ENCODE data around the gene SLC6A3.
"Not testable (repeated sequence)": the region's sequence is repeated elsewhere in the genome, so short reads cannot be mapped to it uniquely, and the experiment has no call there.

SLC6A3 gene

DNA sequence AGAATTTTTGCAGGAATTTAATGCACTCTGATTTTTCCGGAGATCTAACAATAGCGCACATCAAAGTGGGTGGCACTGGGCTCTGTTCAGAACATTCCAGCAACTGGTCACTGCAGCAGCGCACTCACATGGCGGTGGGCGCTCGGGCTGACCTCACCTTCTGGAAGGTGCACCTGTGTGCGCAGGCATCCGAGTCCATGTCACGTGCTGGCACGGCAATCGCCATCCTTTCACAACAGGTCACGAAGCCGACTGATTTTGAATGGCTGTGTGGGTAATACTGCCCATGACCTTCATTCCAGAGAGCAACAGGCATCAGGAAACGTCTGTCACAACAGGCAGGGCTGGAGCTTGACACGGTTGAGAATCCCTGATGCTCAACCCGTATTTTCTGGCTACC is 81.7 kb downstream of the SLC6A3 start:
- no peak overlapping the region for H3K4me3 ChIP-seq (ENCODE audit: low read length, poor library complexity, severe bottlenecking)
- H3K36me3 ChIP-seq (ENCODE audit: insufficient read depth, low read length): no peaks in the 10 kb centered on the region
- no peaks in the 10 kb centered on the region for H3K79me2 ChIP-seq (ENCODE audit: insufficient read depth, low read length)
- TF ChIP-seq EZH2phosphoT487 (IDR thresholded peaks at IDR 0.05; ENCODE audit: borderline replicate concordance): no peak
- TF ChIP-seq, protein P1, sequence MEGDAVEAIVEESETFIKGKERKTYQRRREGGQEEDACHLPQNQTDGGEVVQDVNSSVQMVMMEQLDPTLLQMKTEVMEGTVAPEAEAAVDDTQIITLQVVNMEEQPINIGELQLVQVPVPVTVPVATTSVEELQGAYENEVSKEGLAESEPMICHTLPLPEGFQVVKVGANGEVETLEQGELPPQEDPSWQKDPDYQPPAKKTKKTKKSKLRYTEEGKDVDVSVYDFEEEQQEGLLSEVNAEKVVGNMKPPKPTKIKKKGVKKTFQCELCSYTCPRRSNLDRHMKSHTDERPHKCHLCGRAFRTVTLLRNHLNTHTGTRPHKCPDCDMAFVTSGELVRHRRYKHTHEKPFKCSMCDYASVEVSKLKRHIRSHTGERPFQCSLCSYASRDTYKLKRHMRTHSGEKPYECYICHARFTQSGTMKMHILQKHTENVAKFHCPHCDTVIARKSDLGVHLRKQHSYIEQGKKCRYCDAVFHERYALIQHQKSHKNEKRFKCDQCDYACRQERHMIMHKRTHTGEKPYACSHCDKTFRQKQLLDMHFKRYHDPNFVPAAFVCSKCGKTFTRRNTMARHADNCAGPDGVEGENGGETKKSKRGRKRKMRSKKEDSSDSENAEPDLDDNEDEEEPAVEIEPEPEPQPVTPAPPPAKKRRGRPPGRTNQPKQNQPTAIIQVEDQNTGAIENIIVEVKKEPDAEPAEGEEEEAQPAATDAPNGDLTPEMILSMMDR (conservative IDR thresholded peaks at IDR 0.05; ENCODE audit: low read length): no peak
- no peaks in the 10 kb centered on the region for H3K9me2 ChIP-seq (replicated peaks; ENCODE audit: low read depth, low read length)
- H3K9me3 ChIP-seq (ENCODE audit: insufficient read depth, low read depth, low read length): no peaks in the 10 kb centered on the region
- no peaks in the 10 kb centered on the region for H3K27me3 ChIP-seq (ENCODE audit: insufficient read depth, low read length, poor library complexity, severe bottlenecking)
- no peak overlapping the region for H2AFZ ChIP-seq (ENCODE audit: low read length)
- H3K4me1 ChIP-seq (ENCODE audit: insufficient read depth, low read length, poor library complexity, severe bottlenecking): peaks cover 7% of the 10 kb centered on the region
- no peaks in the 10 kb centered on the region for H4K20me1 ChIP-seq (ENCODE audit: insufficient read depth, low read length, poor library complexity, severe bottlenecking)
- no peak overlapping the region for H3K4me2 ChIP-seq (ENCODE audit: low read depth, low read length, poor library complexity, severe bottlenecking)
- no peaks in the 10 kb centered on the region for H3F3A ChIP-seq (ENCODE audit: low read depth)
- no peak overlapping the region for H3K9ac ChIP-seq (ENCODE audit: low read depth, low read length, poor library complexity, severe bottlenecking)

DNA sequence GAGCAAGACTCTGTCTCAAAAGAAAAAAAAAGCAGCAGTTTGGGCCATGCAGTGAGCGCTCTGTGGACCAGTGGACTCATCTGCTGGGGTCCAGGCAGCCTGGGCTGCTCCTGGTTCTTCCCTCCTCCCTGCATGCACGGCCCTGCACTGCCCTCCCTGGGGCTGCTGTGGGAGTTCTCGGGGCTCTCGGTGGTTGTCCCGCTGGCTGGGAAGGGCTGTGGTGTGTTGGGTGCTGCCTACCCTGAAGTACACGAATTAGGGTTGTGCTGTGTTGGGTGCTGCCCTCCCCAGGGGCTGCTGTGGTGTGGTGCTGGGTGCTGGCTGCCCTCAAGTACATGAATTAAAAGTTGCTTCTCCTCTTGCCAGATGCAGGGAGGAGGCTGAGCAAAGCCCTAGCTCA is 82.1 kb downstream of the SLC6A3 start:
- no peak for TF ChIP-seq EZH2phosphoT487 (IDR thresholded peaks at IDR 0.05; ENCODE audit: borderline replicate concordance)
- H2AFZ ChIP-seq (ENCODE audit: low read length): no peak overlapping the region
- no peaks in the 10 kb centered on the region for H4K20me1 ChIP-seq (ENCODE audit: insufficient read depth, low read length, poor library complexity, severe bottlenecking)
- no peaks in the 10 kb centered on the region for H3K36me3 ChIP-seq (ENCODE audit: insufficient read depth, low read length)
- H3K4me2 ChIP-seq (ENCODE audit: low read depth, low read length, poor library complexity, severe bottlenecking): no peak overlapping the region
- peaks cover 7% of the 10 kb centered on the region for H3K4me1 ChIP-seq (ENCODE audit: insufficient read depth, low read length, poor library complexity, severe bottlenecking)
- no peak overlapping the region for H3K4me3 ChIP-seq (ENCODE audit: low read length, poor library complexity, severe bottlenecking)
- no peak overlapping the region for H3K9ac ChIP-seq (ENCODE audit: low read depth, low read length, poor library complexity, severe bottlenecking)
- H3K79me2 ChIP-seq (ENCODE audit: insufficient read depth, low read length): no peaks in the 10 kb centered on the region
- H3K9me3 ChIP-seq (ENCODE audit: insufficient read depth, low read depth, low read length): no peaks in the 10 kb centered on the region
- no peaks in the 10 kb centered on the region for H3K27me3 ChIP-seq (ENCODE audit: insufficient read depth, low read length, poor library complexity, severe bottlenecking)
- no peaks in the 10 kb centered on the region for H3F3A ChIP-seq (ENCODE audit: low read depth)
- no peaks in the 10 kb centered on the region for H3K9me2 ChIP-seq (replicated peaks; ENCODE audit: low read depth, low read length)

DNA sequence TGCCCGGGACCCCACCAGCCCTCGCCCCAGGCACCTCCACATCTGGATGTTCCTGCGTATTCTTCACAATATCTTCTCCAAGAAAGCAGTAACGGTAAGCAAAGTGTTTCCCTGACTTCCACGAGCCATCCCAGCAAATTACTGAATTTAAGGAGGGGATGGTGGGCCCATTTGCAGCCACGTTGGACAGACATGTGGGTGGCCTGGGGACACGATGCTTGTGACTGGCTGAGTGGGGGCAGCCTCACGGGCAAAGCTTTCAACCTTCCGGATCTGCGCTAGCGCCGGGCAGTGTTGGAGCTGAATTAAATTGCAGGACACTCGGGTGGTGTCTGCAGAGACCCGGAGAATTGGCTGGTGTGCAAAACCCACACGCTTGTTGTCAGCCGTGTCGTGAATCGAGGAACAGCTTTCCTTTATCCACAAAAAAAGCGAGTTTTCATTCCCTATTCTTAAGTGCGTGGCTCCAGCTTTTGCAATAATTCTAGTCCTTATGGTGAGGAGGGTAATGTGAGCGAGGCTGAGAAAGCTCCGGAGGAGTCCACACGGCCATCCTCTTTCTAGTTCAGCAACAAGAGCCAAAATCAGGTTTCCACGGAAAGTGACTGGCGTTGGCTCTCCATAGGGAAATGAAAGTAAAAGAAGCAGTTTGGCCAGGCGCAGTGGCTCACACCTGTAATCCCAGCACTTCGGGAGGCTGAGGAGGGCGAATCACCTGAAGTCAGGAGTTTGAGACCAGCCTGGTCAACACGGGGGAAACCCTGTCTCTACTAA is 82.8 kb downstream of the SLC6A3 start:
- TF ChIP-seq, protein P1 (conservative IDR thresholded peaks at IDR 0.05; ENCODE audit: low read length): no peak
- no peak for TF ChIP-seq EZH2phosphoT487 (IDR thresholded peaks at IDR 0.05; ENCODE audit: borderline replicate concordance)
- H2AFZ ChIP-seq (ENCODE audit: low read length): no peak overlapping the region
- no peak overlapping the region for H3K4me2 ChIP-seq (ENCODE audit: low read depth, low read length, poor library complexity, severe bottlenecking)
- H3K36me3 ChIP-seq (ENCODE audit: insufficient read depth, low read length): no peaks in the 10 kb centered on the region
- no peak overlapping the region for H3K4me3 ChIP-seq (ENCODE audit: low read length, poor library complexity, severe bottlenecking)
- H3K9me2 ChIP-seq (replicated peaks; ENCODE audit: low read depth, low read length): no peaks in the 10 kb centered on the region
- no peaks in the 10 kb centered on the region for H3F3A ChIP-seq (ENCODE audit: low read depth)
- H3K9ac ChIP-seq (ENCODE audit: low read depth, low read length, poor library complexity, severe bottlenecking): no peak overlapping the region
- no peaks in the 10 kb centered on the region for H4K20me1 ChIP-seq (ENCODE audit: insufficient read depth, low read length, poor library complexity, severe bottlenecking)
- no peaks in the 10 kb centered on the region for H3K27me3 ChIP-seq (ENCODE audit: insufficient read depth, low read length, poor library complexity, severe bottlenecking)
- H3K4me1 ChIP-seq (ENCODE audit: insufficient read depth, low read length, poor library complexity, severe bottlenecking): peaks cover 7% of the 10 kb centered on the region
- H3K9me3 ChIP-seq (ENCODE audit: insufficient read depth, low read depth, low read length): no peaks in the 10 kb centered on the region
- H3K79me2 ChIP-seq (ENCODE audit: insufficient read depth, low read length): no peaks in the 10 kb centered on the region

DNA sequence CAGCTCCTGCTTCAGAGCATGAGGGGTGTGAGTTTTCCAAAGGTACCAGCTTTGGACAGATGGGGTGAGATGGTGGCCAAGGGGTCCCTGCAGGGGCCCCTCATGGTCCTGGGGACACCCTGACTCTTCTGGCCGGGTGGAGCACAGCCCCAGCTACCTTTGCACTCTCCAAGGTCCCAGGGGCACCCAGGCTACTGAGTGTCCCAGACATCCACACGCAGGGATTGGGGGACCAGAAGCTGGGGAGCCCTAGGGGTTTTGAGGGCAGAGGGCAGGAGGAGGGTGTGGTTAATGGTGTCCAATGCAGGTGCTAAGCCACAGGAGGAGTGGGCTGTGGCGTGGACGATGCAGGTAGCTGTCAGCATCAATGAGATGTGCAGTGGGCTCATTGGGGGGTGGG is 84.4 kb downstream of the SLC6A3 start:
- Histone ChIP-seq H3K9ac (ENCODE audit: low read depth, low read length, poor library complexity, severe bottlenecking) (no peak overlapping the region), H3K9me2 (replicated peaks; ENCODE audit: low read depth, low read length) (no peaks in the 10 kb centered on the region), H3K36me3 (ENCODE audit: insufficient read depth, low read length) (no peaks in the 10 kb centered on the region), H4K20me1 (ENCODE audit: insufficient read depth, low read length, poor library complexity, severe bottlenecking) (no peaks in the 10 kb centered on the region), H2AFZ (ENCODE audit: low read length) (no peak overlapping the region), H3K9me3 (ENCODE audit: insufficient read depth, low read depth, low read length) (no peaks in the 10 kb centered on the region), H3K4me3 (ENCODE audit: low read length, poor library complexity, severe bottlenecking) (no peak overlapping the region), H3K4me1 (ENCODE audit: insufficient read depth, low read length, poor library complexity, severe bottlenecking) (peaks cover 7% of the 10 kb centered on the region), H3K4me2 (ENCODE audit: low read depth, low read length, poor library complexity, severe bottlenecking) (no peak overlapping the region), H3K79me2 (ENCODE audit: insufficient read depth, low read length) (no peaks in the 10 kb centered on the region), H3F3A (ENCODE audit: low read depth) (no peaks in the 10 kb centered on the region), H3K27me3 (ENCODE audit: insufficient read depth, low read length, poor library complexity, severe bottlenecking) (no peaks in the 10 kb centered on the region)
- TF ChIP-seq, protein P1 (conservative IDR thresholded peaks at IDR 0.05; ENCODE audit: low read length): no peak
- TF ChIP-seq EZH2phosphoT487 (IDR thresholded peaks at IDR 0.05; ENCODE audit: borderline replicate concordance): no peak

DNA sequence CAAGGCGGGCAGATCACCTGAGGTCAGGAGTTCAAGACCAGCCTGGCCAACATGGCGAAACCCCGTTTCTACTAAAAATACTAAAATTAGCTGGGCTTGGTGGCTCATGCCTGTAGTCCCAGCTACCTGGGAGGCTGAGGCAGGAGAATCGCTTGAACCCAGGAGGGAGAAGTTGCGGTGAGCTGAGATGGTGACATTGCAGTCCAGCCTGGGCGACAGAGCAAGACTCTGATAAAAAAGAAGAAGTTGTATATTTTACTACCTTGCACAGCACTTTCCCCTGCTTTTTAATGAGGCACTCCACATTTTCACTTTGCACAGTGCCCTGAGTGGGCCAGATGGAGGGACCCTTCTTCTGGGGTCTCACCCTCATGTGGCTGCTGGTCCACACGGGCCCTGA is 84.9 kb downstream of the SLC6A3 start:
- H2AFZ ChIP-seq (ENCODE audit: low read length); H3K9me3 ChIP-seq (ENCODE audit: insufficient read depth, low read depth, low read length); H3K4me1 ChIP-seq (ENCODE audit: insufficient read depth, low read length, poor library complexity, severe bottlenecking); H4K20me1 ChIP-seq (ENCODE audit: insufficient read depth, low read length, poor library complexity, severe bottlenecking); H3K4me3 ChIP-seq (ENCODE audit: low read length, poor library complexity, severe bottlenecking); H3K36me3 ChIP-seq (ENCODE audit: insufficient read depth, low read length); H3K9me2 ChIP-seq (replicated peaks; ENCODE audit: low read depth, low read length); H3K9ac ChIP-seq (ENCODE audit: low read depth, low read length, poor library complexity, severe bottlenecking); H3K27me3 ChIP-seq (ENCODE audit: insufficient read depth, low read length, poor library complexity, severe bottlenecking); H3F3A ChIP-seq (ENCODE audit: low read depth); H3K4me2 ChIP-seq (ENCODE audit: low read depth, low read length, poor library complexity, severe bottlenecking); H3K79me2 ChIP-seq (ENCODE audit: insufficient read depth, low read length): not testable (repeated sequence)
